Activated CD4-positive, alpha-beta memory T cell treated with anti-CD3 and anti-CD28 coated beads for 36 hours (primary cell): Measurements from ENCODE around the gene RPL37A. TPM values are rescaled to one million over a fixed set of nuclear protein-coding genes. Genes with fewer than 3 reads are reported as not detected.
A peak's percentile ranks its signal among the peaks of the same experiment; 100 is the strongest.

Experiments
- CTCF ChIA-PET: fragments of 350-600 bp; sonication (Branson Sonifier 250); formaldehyde crosslinking; loops from one replicate; lab custom pipeline; 2021; ENCODE audit warnings: antibody characterized with exemption, inconsistent platforms; lab: Charles Lee
- POLR2A ChIA-PET: fragments of 350-600 bp; sonication (Branson Sonifier 250); formaldehyde crosslinking; loops from one replicate; lab custom pipeline; 2021; ENCODE audit warnings: antibody characterized with exemption; lab: Charles Lee
- DNase-seq: peaks from one replicate; pipeline ENCODE4 v3.0.0-alpha.2; 2020
- H3K27ac Mint-ChIP-seq: one replicate; pipeline ENCODE4 v1.8.0; 2021; ENCODE audit warnings: mixed read lengths
- H3K27me3 Mint-ChIP-seq: one replicate; pipeline ENCODE4 v1.8.0; 2021; ENCODE audit warnings: mixed read lengths
- H3K36me3 Mint-ChIP-seq: one replicate; pipeline ENCODE4 v1.8.0; 2021; ENCODE audit warnings: mixed read lengths
- H3K4me1 Mint-ChIP-seq: one replicate; pipeline ENCODE4 v1.8.0; 2021; ENCODE audit warnings: low read depth, mixed read lengths
- H3K4me3 Mint-ChIP-seq: one replicate; pipeline ENCODE4 v1.8.0; 2021; ENCODE audit warnings: mild to moderate bottlenecking, mixed read lengths
- H3K9me3 Mint-ChIP-seq: one replicate; pipeline ENCODE4 v1.8.0; 2021; ENCODE audit warnings: mixed read lengths
- intact Hi-C: fragments of 100-400 bp; cut with micrococcal nuclease; formaldehyde crosslinking; loops from one replicate; pipeline ENCODE4 v1.15.1; 2023
- total RNA-seq, 2 experiments: library from RNA; stranded (reverse); gene quantifications; one replicate each; pipeline ENCODE4 v1.2.3, GENCODE V29; 2021

RPL37A gene
- total RNA-seq, 2 experiments from 2014 or later, result 4,165 to 4,237 TPM

GRCh38 chr2:216492597-216493333 lies 5.9 kb upstream of the RPL37A start:
- ChIA-PET POLR2A (no interaction called here), CTCF (no interaction called here)
- intact Hi-C loops, result no loop called here
- Mint-ChIP-seq H3K4me1 (peaks cover 6% of the 10 kb centered on the region), H3K36me3 (peaks cover 3% of the 10 kb centered on the region), H3K9me3 (no peaks in the 10 kb centered on the region), H3K27ac (no peak overlapping the region), H3K4me3 (no peak overlapping the region), H3K27me3 (no peaks in the 10 kb centered on the region)
- no peak for DNase-seq

GRCh38 chr2:216493334-216493685 lies 5.3 kb upstream of the RPL37A start:
- Mint-ChIP-seq H3K36me3 (peaks cover 3% of the 10 kb centered on the region), H3K27me3 (no peaks in the 10 kb centered on the region), H3K27ac (no peak overlapping the region), H3K4me1 (peaks cover 10% of the 10 kb centered on the region), H3K4me3 (no peak overlapping the region), H3K9me3 (no peaks in the 10 kb centered on the region)
- DNase-seq, result no peak
- intact Hi-C loops, result no loop called here
- ChIA-PET POLR2A (no interaction called here), CTCF (no interaction called here)

- POLR2A ChIA-PET, result no interaction called here
- Mint-ChIP-seq H3K27ac (no peak overlapping the region), H3K4me3 (no peak overlapping the region), H3K9me3 (no peaks in the 10 kb centered on the region), H3K27me3 (no peaks in the 10 kb centered on the region), H3K36me3 (peaks cover 24% of the 10 kb centered on the region), H3K4me1 (peaks cover 24% of the 10 kb centered on the region)
- intact Hi-C loops, result loop anchor here (5.0 kb wide), 1 partner anchor 288 kb away; no protein-coding TSS in a partner anchor
- DNase-seq, result no peak
- CTCF ChIA-PET, result no interaction called here
Measured at GRCh38 chr2:216495656-216496055, 3.0 kb upstream of the RPL37A start.

GRCh38 chr2:216497382-216498069 lies 1.1 kb upstream of the RPL37A start:
- CTCF ChIA-PET, result interaction anchor here (1.5 kb wide), 1 partner anchor 413 kb away, joined by 3 read pairs; no protein-coding TSS in a partner anchor
- H3K4me1 Mint-ChIP-seq, result peaks cover 38% of the 10 kb centered on the region
- H3K36me3 Mint-ChIP-seq, result peaks cover 38% of the 10 kb centered on the region
- POLR2A ChIA-PET, result interaction anchor here (0.6 to 2.4 kb wide), 6 partner anchors 9 to 389 kb away, joined by 3 to 11 read pairs (median 6); partner anchors contain the start of genes SMARCAL1 and XRCC5
- no peaks in the 10 kb centered on the region for H3K27me3 Mint-ChIP-seq
- no peaks in the 10 kb centered on the region for H3K9me3 Mint-ChIP-seq
- intact Hi-C loops, result loop anchor here (1.0 to 5.0 kb wide), 5 partner anchors 19 to 383 kb away; partner anchors contain the start of gene SMARCAL1
- H3K27ac Mint-ChIP-seq, result peak overlapping the region; percentile 99
- no peak for DNase-seq
- peak overlapping the region; percentile 97 for H3K4me3 Mint-ChIP-seq

GRCh38 chr2:216498070-216498378 lies 620 bp upstream of the RPL37A start:
- ChIA-PET POLR2A (interaction anchor here (0.7 to 2.4 kb wide), 8 partner anchors 8 to 389 kb away, joined by 3 to 11 read pairs (median 6); partner anchors contain the start of genes SMARCAL1 and XRCC5), CTCF (interaction anchor here (1.0 to 1.5 kb wide), 3 partner anchors 22 to 414 kb away, joined by 3 to 4 read pairs (median 4); partner anchors contain the start of gene XRCC5)
- Mint-ChIP-seq H3K27ac (peak overlapping the region; percentile 99), H3K4me3 (peak overlapping the region; percentile 97), H3K9me3 (no peaks in the 10 kb centered on the region), H3K36me3 (peaks cover 43% of the 10 kb centered on the region), H3K4me1 (peaks cover 43% of the 10 kb centered on the region), H3K27me3 (no peaks in the 10 kb centered on the region)
- intact Hi-C loops, result loop anchor here (1.0 to 5.0 kb wide), 5 partner anchors 20 to 384 kb away; partner anchors contain the start of gene SMARCAL1
- DNase-seq, result no peak

GRCh38 chr2:216499641-216500218 lies 1.1 kb downstream of the RPL37A start:
- no peak for DNase-seq
- intact Hi-C loops, result loop anchor here (2.0 to 5.0 kb wide), 2 partner anchors 151 to 292 kb away; no protein-coding TSS in a partner anchor
- no peaks in the 10 kb centered on the region for H3K27me3 Mint-ChIP-seq
- peak overlapping the region; percentile 99 for H3K27ac Mint-ChIP-seq
- H3K9me3 Mint-ChIP-seq, result no peaks in the 10 kb centered on the region
- H3K4me1 Mint-ChIP-seq, result peaks cover 51% of the 10 kb centered on the region
- ChIA-PET POLR2A (no interaction called here), CTCF (no interaction called here)
- peak overlapping the region; percentile 97 for H3K4me3 Mint-ChIP-seq
- peaks cover 57% of the 10 kb centered on the region for H3K36me3 Mint-ChIP-seq

- intact Hi-C loops, result no loop called here
Measured at GRCh38 chr2:216500572-216500971, 1.9 kb downstream of the RPL37A start.

GRCh38 chr2:216501854-216502253 lies 3.2 kb downstream of the RPL37A start:
- intact Hi-C loops, result no loop called here
- POLR2A ChIA-PET, result interaction anchor here (0.7 kb wide), 1 partner anchor 342 kb away, joined by 3 read pairs; no protein-coding TSS in a partner anchor
- Mint-ChIP-seq H3K9me3 (no peaks in the 10 kb centered on the region), H3K4me1 (peaks cover 55% of the 10 kb centered on the region), H3K27ac (peak overlapping the region; percentile 99), H3K36me3 (peaks cover 73% of the 10 kb centered on the region), H3K4me3 (peak overlapping the region; percentile 97), H3K27me3 (no peaks in the 10 kb centered on the region)
- DNase-seq, result no peak
- CTCF ChIA-PET, result no interaction called here

More at GRCh38 chr2:216500572-216500971, 1.9 kb downstream of the RPL37A start:
- Mint-ChIP-seq H3K4me3 (peak overlapping the region; percentile 97), H3K27me3 (no peaks in the 10 kb centered on the region), H3K27ac (peak overlapping the region; percentile 99), H3K4me1 (peaks cover 55% of the 10 kb centered on the region), H3K36me3 (peaks cover 63% of the 10 kb centered on the region), H3K9me3 (no peaks in the 10 kb centered on the region)
- no peak for DNase-seq
- ChIA-PET POLR2A (no interaction called here), CTCF (no interaction called here)

- peaks cover 70% of the 10 kb centered on the region for H3K36me3 Mint-ChIP-seq
- H3K4me1 Mint-ChIP-seq, result peaks cover 51% of the 10 kb centered on the region
- CTCF ChIA-PET, result interaction anchor here (1.5 kb wide), 1 partner anchor 17 kb away, joined by 3 read pairs; no protein-coding TSS in a partner anchor
- no peaks in the 10 kb centered on the region for H3K9me3 Mint-ChIP-seq
- H3K27ac Mint-ChIP-seq, result peak overlapping the region; percentile 3
- intact Hi-C loops, result no loop called here
- no peak for DNase-seq
- no peaks in the 10 kb centered on the region for H3K27me3 Mint-ChIP-seq
- POLR2A ChIA-PET, result interaction anchor here (0.6 to 0.7 kb wide), 2 partner anchors 132 to 343 kb away, joined by 3 read pairs; no protein-coding TSS in a partner anchor
- H3K4me3 Mint-ChIP-seq, result peak overlapping the region; percentile 57
Measured at GRCh38 chr2:216502381-216503158, 3.9 kb downstream of the RPL37A start.

- peak overlapping the region; percentile 3 for H3K27ac Mint-ChIP-seq
- H3K27me3 Mint-ChIP-seq, result no peaks in the 10 kb centered on the region
- ChIA-PET POLR2A (interaction anchor here (0.6 kb wide), 1 partner anchor 132 kb away, joined by 3 read pairs; no protein-coding TSS in a partner anchor), CTCF (interaction anchor here (1.5 kb wide), 1 partner anchor 16 kb away, joined by 3 read pairs; no protein-coding TSS in a partner anchor)
- intact Hi-C loops, result no loop called here
- no peak for DNase-seq
- H3K4me1 Mint-ChIP-seq, result peaks cover 46% of the 10 kb centered on the region
- H3K9me3 Mint-ChIP-seq, result no peaks in the 10 kb centered on the region
- H3K4me3 Mint-ChIP-seq, result no peak overlapping the region
- H3K36me3 Mint-ChIP-seq, result peaks cover 70% of the 10 kb centered on the region
Measured at GRCh38 chr2:216503159-216503629, 4.5 kb downstream of the RPL37A start.
